ENCODE measurements around the gene ZDHHC5. TPM values are rescaled to one million over a fixed set of nuclear protein-coding genes. Genes with fewer than 3 reads are reported as not detected.

ZDHHC5 gene
- total RNA-seq, 2 experiments from 2014 or later, result 46.2 to 60.0 TPM

GRCh38 chr11:57644748-57645688, 22.9 kb upstream of the ZDHHC5 start:
- ChIA-PET POLR2A (interaction anchor here (0.6 to 1.6 kb wide), 2 partner anchors 77 to 105 kb away, joined by 3 to 4 read pairs; partner anchors contain the start of gene UBE2L6), CTCF (interaction anchor here (0.6 to 7.3 kb wide), 33 partner anchors 7 to 299 kb away, joined by 3 to 80 read pairs (median 5); partner anchors contain the start of genes SLC43A1 and UBE2L6)
- peaks cover 47% of the 10 kb centered on the region for H3K27me3 Mint-ChIP-seq
- peak; percentile 93 for DNase-seq
- ATAC-seq, result peak; percentile 79
- no peak overlapping the region for H3K4me3 Mint-ChIP-seq
- H3K36me3 Mint-ChIP-seq (ENCODE audit: low read depth), result no peaks in the 10 kb centered on the region
- intact Hi-C loops (cut with DNase I, micrococcal nuclease), result loop anchor here (1.0 kb wide), 2 partner anchors 152 to 188 kb away; no protein-coding TSS in a partner anchor
- peaks cover 33% of the 10 kb centered on the region for H3K4me1 Mint-ChIP-seq
- no peaks in the 10 kb centered on the region for H3K9me3 Mint-ChIP-seq (ENCODE audit: low read depth)
- no peak overlapping the region for H3K27ac Mint-ChIP-seq

DNA sequence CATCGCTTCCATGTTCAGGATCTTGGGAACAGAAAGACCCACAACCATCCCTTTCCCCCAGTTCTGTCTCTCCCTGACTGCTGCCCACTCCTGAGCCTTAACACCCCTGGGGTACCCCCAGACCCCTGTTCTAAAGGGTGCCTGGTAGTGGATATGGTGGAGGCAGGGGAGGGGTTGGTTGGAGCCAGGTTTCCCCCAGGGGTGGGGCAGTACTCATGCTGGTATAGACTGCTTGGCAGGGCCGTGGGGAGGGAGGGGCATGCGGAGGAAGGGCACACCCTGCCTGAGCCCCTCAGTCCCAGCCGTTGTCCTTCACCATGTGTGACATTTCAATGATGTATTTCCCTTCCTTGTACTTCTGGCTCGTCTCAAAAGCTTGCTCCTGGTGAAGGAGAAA, 22.2 kb upstream of the ZDHHC5 start:
- ChIA-PET CTCF (interaction anchor here (1.0 to 2.3 kb wide), 2 partner anchors 76 to 300 kb away, joined by 5 to 61 read pairs; partner anchors contain the start of gene UBE2L6), POLR2A (interaction anchor here (1.6 kb wide), 1 partner anchor 78 kb away, joined by 4 read pairs; the partner anchor contains the start of gene UBE2L6)
- Mint-ChIP-seq H3K27ac (no peak overlapping the region), H3K9me3 (ENCODE audit: low read depth) (no peaks in the 10 kb centered on the region), H3K4me1 (peaks cover 35% of the 10 kb centered on the region), H3K4me3 (no peak overlapping the region), H3K27me3 (peaks cover 47% of the 10 kb centered on the region), H3K36me3 (ENCODE audit: low read depth) (no peaks in the 10 kb centered on the region)
- no peak for DNase-seq
- no peak for ATAC-seq
- intact Hi-C loops (cut with DNase I, micrococcal nuclease), result no loop called here

- Mint-ChIP-seq H3K27ac (no peak overlapping the region), H3K36me3 (ENCODE audit: low read depth) (no peaks in the 10 kb centered on the region), H3K4me1 (peaks cover 35% of the 10 kb centered on the region), H3K4me3 (no peak overlapping the region), H3K27me3 (peaks cover 47% of the 10 kb centered on the region), H3K9me3 (ENCODE audit: low read depth) (no peaks in the 10 kb centered on the region)
- POLR2A ChIA-PET, result no interaction called here
- intact Hi-C loops (cut with DNase I, micrococcal nuclease), result no loop called here
- ATAC-seq (no peak), DNase-seq (no peak)
- CTCF ChIA-PET, result interaction anchor here (1.2 to 1.3 kb wide), 2 partner anchors 76 to 78 kb away, joined by 5 to 6 read pairs; partner anchors contain the start of gene UBE2L6
These were observed 21.6 kb upstream of the ZDHHC5 start for GRCh38 chr11:57646194-57646798.

GRCh38 chr11:57646799-57647303, 21.1 kb upstream of the ZDHHC5 start:
- Mint-ChIP-seq H3K27ac (no peak overlapping the region), H3K4me1 (peaks cover 35% of the 10 kb centered on the region), H3K27me3 (peaks cover 47% of the 10 kb centered on the region), H3K4me3 (no peak overlapping the region), H3K36me3 (ENCODE audit: low read depth) (no peaks in the 10 kb centered on the region), H3K9me3 (ENCODE audit: low read depth) (no peaks in the 10 kb centered on the region)
- no peak for DNase-seq
- CTCF ChIA-PET, result interaction anchor here (0.5 to 1.3 kb wide), 4 partner anchors 76 to 154 kb away, joined by 3 to 6 read pairs (median 4); partner anchors contain the start of gene UBE2L6
- ATAC-seq, result no peak
- POLR2A ChIA-PET, result no interaction called here
- intact Hi-C loops (cut with DNase I, micrococcal nuclease), result no loop called here

- ChIA-PET POLR2A (no interaction called here), CTCF (interaction anchor here (0.5 to 1.3 kb wide), 5 partner anchors 77 to 154 kb away, joined by 3 to 6 read pairs (median 5); partner anchors contain the start of gene UBE2L6)
- peaks cover 47% of the 10 kb centered on the region for H3K27me3 Mint-ChIP-seq
These were observed 20.5 kb upstream of the ZDHHC5 start for GRCh38 chr11:57647372-57647771.

DNA sequence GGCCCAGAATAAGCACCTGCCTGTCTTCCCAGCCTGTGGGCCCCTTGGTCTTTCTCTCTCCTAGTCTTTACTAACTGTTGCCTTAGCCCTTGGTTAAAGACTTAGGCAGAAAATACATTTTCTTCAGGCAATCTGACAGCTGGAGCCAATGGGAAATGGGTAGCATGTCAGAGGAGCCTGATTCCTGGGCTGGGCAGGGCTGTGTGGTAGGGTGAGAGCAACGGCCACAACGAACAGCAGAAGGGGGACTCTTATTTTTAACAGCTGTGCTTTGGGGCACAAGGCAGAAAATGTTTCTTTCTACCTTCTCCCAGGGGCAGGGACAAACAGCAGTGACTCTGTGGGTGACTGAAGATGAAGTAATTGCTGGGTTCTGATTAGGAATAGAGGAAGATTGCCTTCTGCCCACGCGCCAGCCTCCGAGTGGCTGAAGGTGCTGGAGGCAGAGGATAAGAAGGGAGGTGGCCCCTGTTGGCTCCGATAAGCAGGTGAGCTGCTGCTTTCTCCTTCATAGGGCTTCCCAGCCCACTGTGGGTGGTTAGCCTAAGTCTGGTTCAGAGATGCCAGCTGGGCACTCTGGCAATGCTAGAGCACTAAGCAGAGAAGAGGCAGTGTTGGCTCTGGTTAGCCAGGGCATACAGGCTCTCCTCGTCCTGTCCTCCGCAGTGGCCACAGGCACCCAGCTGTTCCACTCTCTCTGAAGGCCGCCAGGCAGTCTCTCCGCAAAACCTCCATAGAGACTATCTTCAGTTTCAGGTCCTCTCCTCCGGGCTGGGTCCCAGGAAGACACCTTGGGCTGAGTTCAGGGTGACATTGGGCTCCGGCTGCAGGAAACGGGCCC, 19.7 kb upstream of the ZDHHC5 start:
- ATAC-seq (no peak), DNase-seq (peak; percentile 45)
- peak overlapping the region; percentile 68 for H3K4me3 Mint-ChIP-seq
- peaks cover 47% of the 10 kb centered on the region for H3K27me3 Mint-ChIP-seq
- H3K9me3 Mint-ChIP-seq (ENCODE audit: low read depth), result no peaks in the 10 kb centered on the region
- H3K36me3 Mint-ChIP-seq (ENCODE audit: low read depth), result no peaks in the 10 kb centered on the region
- CTCF ChIA-PET, result interaction anchor here (0.8 to 1.9 kb wide), 5 partner anchors 9 to 190 kb away, joined by 3 to 10 read pairs (median 3); no protein-coding TSS in a partner anchor
- intact Hi-C loops (cut with DNase I, micrococcal nuclease), result no loop called here
- POLR2A ChIA-PET, result interaction anchor here (0.6 kb wide), 1 partner anchor 81 kb away, joined by 3 read pairs; no protein-coding TSS in a partner anchor
- peaks cover 42% of the 10 kb centered on the region for H3K4me1 Mint-ChIP-seq
- H3K27ac Mint-ChIP-seq, result peak overlapping the region; percentile 42

More at GRCh38 chr11:57647372-57647771, 20.5 kb upstream of the ZDHHC5 start:
- no peaks in the 10 kb centered on the region for H3K9me3 Mint-ChIP-seq (ENCODE audit: low read depth)
- no peak overlapping the region for H3K27ac Mint-ChIP-seq
- peaks cover 36% of the 10 kb centered on the region for H3K4me1 Mint-ChIP-seq
- no peaks in the 10 kb centered on the region for H3K36me3 Mint-ChIP-seq (ENCODE audit: low read depth)
- DNase-seq (no peak), ATAC-seq (no peak)
- intact Hi-C loops (cut with DNase I, micrococcal nuclease), result no loop called here
- no peak overlapping the region for H3K4me3 Mint-ChIP-seq

GRCh38 chr11:57648801-57649735, 18.8 kb upstream of the ZDHHC5 start:
- DNase-seq (peak; percentile 61), ATAC-seq (peak; percentile 33)
- H3K9me3 Mint-ChIP-seq (ENCODE audit: low read depth), result no peaks in the 10 kb centered on the region
- ChIA-PET POLR2A (interaction anchor here (0.6 kb wide), 1 partner anchor 80 kb away, joined by 3 read pairs; no protein-coding TSS in a partner anchor), CTCF (interaction anchor here (0.8 to 1.9 kb wide), 4 partner anchors 10 to 191 kb away, joined by 3 to 10 read pairs (median 3); no protein-coding TSS in a partner anchor)
- H3K27ac Mint-ChIP-seq, result peak overlapping the region; percentile 52
- peaks cover 41% of the 10 kb centered on the region for H3K27me3 Mint-ChIP-seq
- peak overlapping the region; percentile 68 for H3K4me3 Mint-ChIP-seq
- intact Hi-C loops (cut with DNase I, micrococcal nuclease), result no loop called here
- H3K36me3 Mint-ChIP-seq (ENCODE audit: low read depth), result no peaks in the 10 kb centered on the region
- peaks cover 43% of the 10 kb centered on the region for H3K4me1 Mint-ChIP-seq

DNA sequence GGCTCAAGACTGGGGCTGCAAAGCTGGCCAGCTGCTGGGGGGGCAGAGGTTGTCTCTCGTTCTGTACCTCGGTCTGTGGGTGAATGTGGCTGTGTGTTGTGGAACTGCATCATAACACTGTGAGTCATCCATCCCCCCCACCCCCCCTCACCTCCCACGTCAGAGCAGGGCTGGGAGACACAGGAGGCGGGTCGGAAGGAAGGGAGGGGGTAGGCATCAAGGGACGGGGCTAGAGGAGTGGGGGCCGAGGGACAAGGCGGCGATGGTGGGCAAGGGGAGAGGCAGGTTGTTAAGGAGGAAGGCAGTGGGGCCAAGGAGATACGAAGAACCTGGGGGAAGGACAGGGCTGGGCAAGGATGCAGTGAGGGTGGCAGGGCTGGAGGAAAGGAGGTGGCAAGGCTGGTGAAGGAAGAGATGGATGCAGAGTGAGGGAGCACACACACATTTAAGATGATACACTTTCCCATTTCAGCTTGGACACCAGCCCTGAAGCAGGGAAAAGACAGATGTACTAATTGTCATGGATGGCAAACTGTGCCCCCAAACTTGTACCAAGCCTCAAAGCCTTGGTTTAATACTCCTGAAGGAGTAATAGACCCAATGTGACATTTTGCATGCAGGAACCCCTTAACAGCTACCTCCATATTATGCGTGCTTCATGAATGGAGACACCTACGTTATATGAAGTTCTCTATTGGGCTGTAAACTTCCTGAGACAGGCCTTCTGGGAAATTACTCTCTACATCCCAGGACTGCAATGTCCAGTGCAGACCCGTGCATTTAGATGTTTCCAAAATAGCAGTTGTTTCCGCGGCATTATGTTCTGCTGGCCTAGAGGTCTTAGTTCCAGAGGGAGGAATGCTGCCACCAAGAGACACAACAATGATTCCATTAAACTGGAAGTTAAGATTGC, 17.8 kb upstream of the ZDHHC5 start, which contains the start of gene YPEL4:
YPEL4 (minus strand) TSS at position 87 of the 913 bp plus-strand sequence. CDS start 2,805 bp downstream, outside the sequence.
- Mint-ChIP-seq H3K4me1 (peaks cover 43% of the 10 kb centered on the region), H3K27me3 (peaks cover 39% of the 10 kb centered on the region), H3K9me3 (ENCODE audit: low read depth) (no peaks in the 10 kb centered on the region), H3K27ac (peak within 1 kb of the TSS; percentile 52), H3K36me3 (ENCODE audit: low read depth) (no peaks in the 10 kb centered on the region), H3K4me3 (peak within 1 kb of the TSS; percentile 68)
- intact Hi-C loops (cut with DNase I, micrococcal nuclease), result no loop called here
- CTCF ChIA-PET, result interaction anchor here (1.9 to 2.2 kb wide), 2 partner anchors 9 to 11 kb away, joined by 10 read pairs; no protein-coding TSS in a partner anchor
- POLR2A ChIA-PET, result no interaction called here
- ATAC-seq (peak; percentile 75), DNase-seq (peak; percentile 76)

DNA sequence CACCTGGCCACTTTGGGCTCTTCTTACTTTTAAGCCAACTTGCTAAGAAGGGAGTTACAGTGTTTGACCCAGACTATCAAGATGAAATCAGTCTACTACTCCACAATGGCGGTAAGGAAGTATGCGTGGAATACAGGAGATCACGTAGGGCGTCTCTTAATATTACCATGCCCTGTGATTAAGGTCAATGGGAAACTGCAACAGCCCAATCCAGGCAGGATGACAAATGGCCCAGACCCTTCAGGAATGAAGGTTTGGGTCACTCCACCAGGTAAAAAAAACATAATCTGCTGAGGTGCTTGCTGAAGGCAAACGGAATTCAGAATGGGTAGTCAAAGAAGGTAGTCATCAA, 17.2 kb upstream of the ZDHHC5 start:
- no peaks in the 10 kb centered on the region for H3K36me3 Mint-ChIP-seq (ENCODE audit: low read depth)
- DNase-seq, result no peak
- no peak overlapping the region for H3K4me3 Mint-ChIP-seq
- intact Hi-C loops (cut with DNase I, micrococcal nuclease), result no loop called here
- H3K27ac Mint-ChIP-seq, result no peak overlapping the region
- ChIA-PET POLR2A (no interaction called here), CTCF (interaction anchor here (2.2 kb wide), 1 partner anchor 9 kb away, joined by 10 read pairs; no protein-coding TSS in a partner anchor)
- peaks cover 35% of the 10 kb centered on the region for H3K27me3 Mint-ChIP-seq
- no peak for ATAC-seq
- H3K9me3 Mint-ChIP-seq (ENCODE audit: low read depth), result no peaks in the 10 kb centered on the region
- peaks cover 43% of the 10 kb centered on the region for H3K4me1 Mint-ChIP-seq
